ENCODE results near the gene PLAAT2.
A peak's percentile ranks its signal among the peaks of the same experiment; 100 is the strongest.
"Not testable (repeated sequence)": the region's sequence is repeated elsewhere in the genome, so short reads cannot be mapped to it uniquely, and the experiment has no call there.

The PLAAT2 gene

GRCh38 chr11:63574856-63575602 lies 11.8 kb upstream of the PLAAT2 start:
- no peak for DNase-seq

- DNase-seq: no peak
These were observed 11.0 kb upstream of the PLAAT2 start for GRCh38 chr11:63573881-63574855.

- DNase-seq: no peak
These were observed 9.0 kb upstream of the PLAAT2 start for GRCh38 chr11:63572026-63572688.

- DNase-seq: no peak
These were observed 6.4 kb upstream of the PLAAT2 start for GRCh38 chr11:63569570-63569969.

- peak; percentile 59 for DNase-seq
These were observed 4.1 kb upstream of the PLAAT2 start for GRCh38 chr11:63567044-63567840.

GRCh38 chr11:63564784-63565350 lies 1.7 kb upstream of the PLAAT2 start:
- no peak for DNase-seq

GRCh38 chr11:63564056-63564774 lies 1.0 kb upstream of the PLAAT2 start:
- DNase-seq: no peak

GRCh38 chr11:63560506-63561180 lies 2.5 kb downstream of the PLAAT2 start:
- no peak for DNase-seq

- DNase-seq: no peak
These were observed 4.6 kb downstream of the PLAAT2 start for GRCh38 chr11:63558459-63559157.

- no peak for DNase-seq
These were observed 5.6 kb downstream of the PLAAT2 start for GRCh38 chr11:63557570-63557969.

GRCh38 chr11:63556404-63557013 lies 6.7 kb downstream of the PLAAT2 start:
- DNase-seq: no peak

- DNase-seq: no peak
These were observed 8.3 kb downstream of the PLAAT2 start for GRCh38 chr11:63554877-63555223.

GRCh38 chr11:63553759-63554158 lies 9.4 kb downstream of the PLAAT2 start:
- DNase-seq: no peak

GRCh38 chr11:63552921-63553320 lies 10.3 kb downstream of the PLAAT2 start:
- DNase-seq: no peak

GRCh38 chr11:63551889-63552266 lies 11.3 kb downstream of the PLAAT2 start:
- no peak for DNase-seq

- no peak for DNase-seq
These were observed 11.9 kb downstream of the PLAAT2 start for GRCh38 chr11:63551091-63551888.

- not testable (repeated sequence) for DNase-seq
These were observed 13.0 kb downstream of the PLAAT2 start for GRCh38 chr11:63550156-63550700.

GRCh38 chr11:63549411-63549810 lies 13.8 kb downstream of the PLAAT2 start:
- no peak for DNase-seq

- DNase-seq: no peak
These were observed 15.0 kb downstream of the PLAAT2 start for GRCh38 chr11:63548178-63548577.

All from eye (tissue), 1 donor.